HG02885 (cell line): ENCODE data around the gene SLC19A3.
"Not testable (repeated sequence)": the region's sequence is repeated elsewhere in the genome, so short reads cannot be mapped to it uniquely, and the experiment has no call there.

Source experiments
- ATAC-seq: cut with Tn5 transposase; IDR thresholded peaks from one replicate; pipeline ENCODE4 v1.9.1; 2021; ENCODE audit warnings: mild to moderate bottlenecking; ENCODE audit not compliant: unreplicated experiment, poor library complexity

SLC19A3 gene

DNA sequence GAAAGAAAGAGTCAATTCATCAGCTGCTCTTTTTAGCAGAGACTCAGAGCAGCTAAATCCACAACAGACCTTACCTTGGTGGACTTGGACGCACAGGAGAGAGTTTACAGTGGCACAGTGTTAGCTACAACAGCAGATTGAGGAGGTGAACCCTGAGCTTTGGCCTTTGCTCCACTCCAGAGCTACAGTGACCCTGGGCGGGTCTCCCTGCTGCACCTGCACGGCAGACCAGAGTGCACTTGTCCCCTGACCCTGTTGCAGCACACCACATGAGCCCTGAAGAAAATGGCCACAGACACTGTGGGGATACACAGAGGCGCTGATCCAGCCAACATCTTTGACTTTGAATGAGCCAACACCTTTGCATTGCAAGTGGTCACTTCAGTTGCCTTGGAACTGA, 11.0 kb downstream of the SLC19A3 start:
- no peak for ATAC-seq

GRCh38 chr2:227703961-227704360, 13.9 kb downstream of the SLC19A3 start:
- no peak for ATAC-seq

GRCh38 chr2:227703280-227703732, 14.5 kb downstream of the SLC19A3 start:
- no peak for ATAC-seq

DNA sequence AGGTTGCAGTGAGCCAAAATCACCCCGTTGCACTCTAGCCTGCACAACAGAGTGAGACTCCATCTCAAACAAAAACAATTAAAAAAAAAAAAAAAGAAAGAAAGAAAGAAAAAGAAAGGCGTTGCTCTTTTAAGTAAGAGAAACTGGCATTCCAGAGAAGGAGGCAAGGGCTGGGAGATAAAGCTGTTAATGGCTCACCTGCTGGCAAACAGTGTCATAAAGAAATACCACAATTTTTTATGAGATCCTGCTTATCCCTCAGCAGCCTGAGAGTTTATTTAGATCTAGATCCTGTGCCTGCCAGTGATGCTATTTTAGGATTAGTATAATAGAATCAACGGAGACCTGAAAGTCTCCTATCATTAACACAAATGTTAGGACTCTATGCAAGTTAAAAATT, 16.3 kb downstream of the SLC19A3 start:
- ATAC-seq, result no peak

DNA sequence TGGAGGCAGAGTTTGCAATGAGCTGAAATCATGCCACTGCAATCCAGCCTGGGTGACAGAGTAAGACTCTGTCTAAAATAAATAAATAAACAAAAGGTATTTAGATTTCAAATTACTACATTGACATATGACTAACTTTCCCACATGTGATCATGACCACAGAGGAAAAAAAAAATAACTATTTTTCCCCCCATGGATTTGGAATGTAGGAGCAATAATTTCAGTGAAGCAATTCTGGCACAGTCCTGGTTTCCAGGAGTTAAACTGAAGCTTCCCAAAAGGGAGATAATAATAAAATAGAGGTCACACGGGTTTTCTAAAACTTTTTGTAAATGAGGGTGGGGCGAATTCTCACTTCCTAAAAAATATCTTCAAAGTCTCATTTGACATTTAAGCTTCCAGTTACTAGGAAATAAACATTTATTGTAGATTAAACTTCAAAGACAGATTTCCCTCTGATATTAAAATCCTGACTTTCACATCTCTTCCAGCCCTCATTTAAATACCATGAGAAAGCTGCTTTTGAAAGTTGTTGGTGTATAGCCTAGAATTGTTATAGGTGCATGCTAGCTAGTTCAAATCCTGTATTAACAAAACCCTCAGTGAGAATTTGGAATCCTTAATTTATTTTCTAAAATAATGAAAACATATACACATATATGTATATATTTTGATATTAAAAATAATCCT, 20.7 kb downstream of the SLC19A3 start:
- ATAC-seq, result no peak

DNA sequence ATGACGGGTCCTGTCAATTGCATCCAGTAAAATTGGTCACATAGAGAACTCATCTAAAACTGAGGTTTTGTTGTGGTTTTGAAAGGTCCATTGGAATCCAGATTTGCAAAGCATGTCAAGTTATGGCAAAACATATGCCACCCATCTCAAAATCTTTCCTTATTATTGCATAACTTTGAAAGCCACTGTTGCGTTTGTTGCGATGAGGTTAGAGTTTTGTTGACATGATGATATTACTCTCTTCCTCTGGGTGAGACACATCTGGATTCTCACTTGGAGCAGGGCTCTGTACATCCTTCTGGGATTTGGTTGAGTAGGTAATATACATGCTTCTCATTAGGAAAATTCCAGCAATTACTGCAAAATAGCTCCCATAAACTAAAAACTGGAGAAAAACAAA, 30.6 kb downstream of the SLC19A3 start:
- no peak for ATAC-seq

DNA sequence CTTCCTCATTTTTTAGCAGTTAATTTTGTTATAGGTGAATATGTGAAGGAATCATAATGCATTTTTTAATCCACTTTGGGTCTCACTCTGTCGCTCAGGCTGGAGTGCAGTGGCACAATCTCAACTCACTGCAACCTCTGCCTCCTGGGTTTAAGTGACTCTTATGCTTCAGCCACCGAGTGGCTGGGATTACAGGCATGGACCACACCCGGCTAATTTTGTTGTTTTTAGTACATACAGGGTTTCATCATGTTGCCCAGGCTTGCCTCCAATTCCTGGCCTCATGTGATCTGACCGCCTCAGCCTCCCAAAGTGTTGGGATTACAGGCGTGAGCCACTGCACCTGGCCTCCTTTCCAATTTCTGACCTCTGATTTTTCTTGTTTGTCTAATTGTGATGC, 33.6 kb downstream of the SLC19A3 start:
- no peak for ATAC-seq

- no peak for ATAC-seq
Observed at GRCh38 chr2:227677928-227678327, 39.9 kb downstream of the SLC19A3 start.

- ATAC-seq, result no peak
Observed at GRCh38 chr2:227674485-227674884, 43.3 kb downstream of the SLC19A3 start.

GRCh38 chr2:227673620-227674019, 44.2 kb downstream of the SLC19A3 start:
- not testable (repeated sequence) for ATAC-seq

DNA sequence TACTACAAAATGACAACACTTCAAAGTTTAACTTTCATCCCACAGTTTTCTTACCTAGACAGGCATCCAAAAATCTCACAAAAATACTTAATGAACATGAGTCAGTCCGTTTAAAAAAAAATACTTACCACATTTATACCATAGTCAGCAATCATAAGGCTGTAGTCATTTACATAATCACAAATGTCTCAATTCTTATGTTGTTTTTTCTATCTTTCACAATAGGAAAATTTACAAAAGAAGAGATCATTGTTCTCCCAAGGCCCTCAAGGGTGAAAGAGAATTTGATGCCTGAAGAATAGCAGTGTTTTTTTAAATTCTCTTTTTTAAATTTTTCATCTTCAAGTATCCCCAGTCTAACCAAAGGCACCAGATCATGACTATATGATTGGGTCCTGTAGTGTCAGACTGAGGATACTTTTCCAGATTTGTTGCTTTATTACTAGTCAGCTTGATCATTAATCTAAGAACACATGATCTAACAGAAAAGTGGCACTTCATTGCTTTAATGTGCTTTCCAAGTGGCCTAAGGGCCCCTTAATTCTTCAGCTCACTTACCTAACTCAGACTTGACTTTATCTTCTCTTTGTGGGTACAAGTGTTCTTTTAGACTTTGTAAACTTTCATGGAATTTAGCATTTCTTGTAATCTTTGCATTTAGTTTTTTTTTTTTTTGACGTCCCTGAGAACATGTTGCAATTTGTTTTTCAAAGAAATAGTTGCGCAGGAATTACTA, 46.5 kb downstream of the SLC19A3 start:
- no peak for ATAC-seq

DNA sequence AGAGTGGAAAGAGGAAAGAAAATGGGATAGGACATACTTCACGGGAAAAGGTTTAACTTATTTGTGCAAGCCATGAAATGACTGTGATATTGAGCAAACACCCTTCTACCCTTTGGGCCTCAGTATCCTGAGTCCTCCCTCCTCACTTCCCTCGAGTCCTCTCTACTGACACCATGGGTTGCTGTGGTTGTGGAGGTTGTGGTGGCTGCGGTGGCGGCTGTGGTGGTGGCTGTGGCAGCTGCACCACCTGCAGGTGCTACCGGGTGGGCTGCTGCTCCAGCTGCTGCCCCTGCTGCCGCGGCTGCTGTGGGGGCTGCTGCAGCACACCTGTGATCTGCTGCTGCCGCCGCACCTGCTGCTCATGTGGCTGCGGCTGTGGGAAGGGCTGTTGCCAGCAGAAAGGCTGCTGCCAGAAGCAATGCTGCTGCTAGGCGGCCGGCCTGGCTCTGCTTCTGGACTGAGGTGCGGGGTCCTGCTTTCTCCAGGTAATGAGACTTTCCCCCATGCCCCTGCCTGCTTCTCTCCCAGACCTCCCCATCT, 51.1 kb downstream of the SLC19A3 start, which contains the start of gene SCYGR5:
SCYGR5 (plus strand) TSS at position 174 of the 540 bp plus-strand sequence; CDS start at position 174, 0 bp downstream.
- ATAC-seq, result not testable (repeated sequence)

DNA sequence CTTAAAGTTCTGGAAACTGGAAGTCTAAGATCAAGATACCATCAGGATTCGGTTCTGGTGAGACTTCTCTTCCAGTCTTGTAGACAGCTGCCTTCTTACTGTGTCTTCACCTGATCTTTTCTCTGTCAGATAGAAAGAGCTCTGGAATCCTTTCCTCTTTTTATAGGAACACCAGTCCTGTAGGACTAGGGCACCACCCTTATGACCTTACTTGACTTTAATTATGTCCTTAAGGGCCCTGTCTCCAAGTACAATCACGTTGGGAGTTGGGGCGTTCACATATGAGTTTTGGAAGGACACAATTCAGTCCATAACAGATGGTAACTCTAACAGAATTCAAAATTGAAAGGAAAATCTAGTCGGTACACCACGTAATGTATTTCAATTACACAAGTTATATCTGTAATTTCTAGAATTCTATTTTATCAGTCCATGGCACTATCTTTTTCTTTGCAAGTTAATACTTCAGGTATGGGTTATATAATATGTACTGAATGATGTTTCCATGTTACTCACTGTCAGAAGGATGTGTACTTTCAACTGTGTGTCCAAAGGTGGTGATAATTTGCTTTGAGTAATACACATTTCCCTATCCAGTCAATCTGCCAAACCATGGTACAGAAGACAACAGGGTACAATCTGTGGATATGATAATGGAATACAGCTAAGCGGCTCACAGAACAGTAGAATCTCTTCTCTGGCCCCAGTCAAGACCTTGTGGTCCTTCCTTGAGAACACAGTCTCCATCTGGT, 52.5 kb downstream of the SLC19A3 start:
- ATAC-seq, result no peak

GRCh38 chr2:227661827-227662226, 56.0 kb downstream of the SLC19A3 start:
- ATAC-seq, result no peak

DNA sequence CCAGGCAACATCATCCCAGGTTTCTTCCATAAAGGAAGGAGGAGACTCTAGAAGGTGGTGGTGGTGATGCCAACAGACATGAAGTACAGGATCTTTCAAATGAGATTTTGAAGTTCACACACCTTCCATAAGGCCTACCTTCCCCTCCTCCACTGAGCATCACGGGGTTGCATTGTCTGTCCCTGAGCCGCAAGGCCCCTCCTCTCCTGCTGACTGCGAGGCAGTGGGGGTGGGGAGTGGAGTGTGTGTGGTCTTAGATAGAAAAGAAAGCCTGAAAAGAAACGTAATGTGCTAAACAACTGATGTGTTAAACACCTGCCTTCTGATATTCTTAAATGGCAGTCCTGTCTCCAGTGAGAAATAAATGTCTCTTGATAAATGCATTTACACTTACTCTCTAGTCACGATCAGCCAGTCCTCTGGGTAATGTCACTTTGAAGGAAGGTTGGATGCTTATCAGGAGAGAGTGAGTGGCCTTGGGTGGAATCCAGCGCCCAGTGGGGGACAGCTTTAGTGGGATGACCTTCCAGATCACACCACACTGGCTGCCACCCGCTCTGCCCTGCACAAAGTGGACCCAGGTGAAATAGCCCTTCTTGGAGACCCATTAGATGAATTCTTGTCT, 56.7 kb downstream of the SLC19A3 start:
- no peak for ATAC-seq

DNA sequence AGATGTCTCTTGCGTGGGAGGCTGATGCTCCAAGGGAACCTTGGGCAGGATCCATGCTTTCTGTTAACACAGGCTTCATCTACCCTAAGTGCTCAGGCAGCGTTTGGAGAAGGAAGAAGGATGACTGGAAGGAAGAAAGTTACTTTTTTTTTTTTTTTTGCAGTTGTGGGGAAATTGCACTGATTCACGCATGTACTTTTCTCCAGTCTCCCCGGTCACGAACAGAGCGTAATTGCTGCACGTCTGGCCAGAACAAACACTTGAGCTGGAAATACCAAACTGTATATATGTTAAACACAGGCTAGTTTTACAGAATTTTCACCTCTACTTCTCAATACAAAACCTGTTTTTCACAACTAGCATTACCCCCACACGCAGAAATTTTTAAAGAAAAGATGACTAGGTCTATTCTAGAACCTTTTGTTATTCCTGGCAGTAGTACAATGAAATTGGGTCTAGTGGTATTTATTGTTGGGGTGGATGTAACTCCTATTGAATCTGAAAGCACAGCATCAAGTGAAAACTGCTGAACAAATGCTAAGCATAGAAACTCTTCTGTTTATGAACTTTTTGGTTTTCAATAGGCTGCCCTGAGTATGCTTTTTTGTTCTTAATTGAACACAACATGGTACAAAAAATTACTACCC, 60.5 kb downstream of the SLC19A3 start:
- no peak for ATAC-seq

DNA sequence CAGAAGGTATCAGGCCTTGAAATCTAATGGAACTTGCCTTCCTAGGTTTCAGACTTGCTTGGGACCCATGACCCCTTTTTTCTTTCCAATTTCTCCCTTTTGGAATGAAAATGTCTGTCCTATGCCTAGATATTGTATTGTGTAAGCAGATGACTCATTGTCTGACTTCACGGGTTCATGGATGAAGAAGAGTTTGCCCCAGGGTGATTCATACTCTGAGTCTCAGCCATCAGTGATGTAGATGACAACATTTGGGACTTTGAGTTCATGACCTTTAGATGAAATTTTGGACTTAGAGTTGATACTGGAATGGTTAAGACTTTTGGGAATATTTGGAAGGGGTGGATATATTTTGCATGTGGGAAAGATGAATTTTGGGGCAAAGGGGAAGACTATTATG, 62.4 kb downstream of the SLC19A3 start:
- ATAC-seq, result no peak

DNA sequence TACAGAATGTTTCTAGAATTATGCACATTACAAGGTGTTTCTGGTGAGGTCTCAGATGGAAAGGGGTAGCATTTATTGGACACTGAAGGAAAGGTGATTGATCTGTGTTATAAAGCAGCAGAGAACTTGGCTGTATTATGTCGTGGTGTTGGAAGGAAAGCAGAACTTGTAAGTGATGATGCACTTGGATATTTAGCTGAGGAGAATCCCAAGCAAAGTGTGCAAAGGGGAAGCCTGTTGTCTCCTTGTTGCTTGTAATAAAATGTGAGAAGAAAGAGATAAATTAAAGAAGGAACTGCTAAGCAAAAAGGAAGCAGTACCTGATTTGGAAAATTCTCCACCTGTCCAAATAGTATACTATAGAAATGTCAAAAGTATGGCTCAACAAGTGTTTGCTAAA, 63.4 kb downstream of the SLC19A3 start:
- ATAC-seq, result no peak

DNA sequence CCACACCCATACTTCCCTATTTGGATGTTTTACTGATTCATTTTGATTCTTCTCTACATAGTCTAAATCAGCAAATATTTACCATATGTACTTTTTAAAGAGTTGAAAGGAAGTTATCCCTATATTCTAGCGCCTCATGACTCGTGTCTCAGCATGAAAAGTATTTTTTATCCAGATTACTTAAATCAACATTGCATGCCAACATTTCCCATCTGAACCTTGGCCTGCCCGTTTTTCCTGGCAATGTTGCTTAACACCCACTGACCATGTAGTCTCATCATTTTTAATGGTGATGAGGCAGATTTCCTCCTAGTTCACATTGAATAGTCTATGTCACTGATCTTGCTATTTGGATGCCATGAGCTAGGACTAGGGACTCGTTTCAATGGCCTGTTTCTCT, 64.4 kb downstream of the SLC19A3 start:
- ATAC-seq, result no peak

DNA sequence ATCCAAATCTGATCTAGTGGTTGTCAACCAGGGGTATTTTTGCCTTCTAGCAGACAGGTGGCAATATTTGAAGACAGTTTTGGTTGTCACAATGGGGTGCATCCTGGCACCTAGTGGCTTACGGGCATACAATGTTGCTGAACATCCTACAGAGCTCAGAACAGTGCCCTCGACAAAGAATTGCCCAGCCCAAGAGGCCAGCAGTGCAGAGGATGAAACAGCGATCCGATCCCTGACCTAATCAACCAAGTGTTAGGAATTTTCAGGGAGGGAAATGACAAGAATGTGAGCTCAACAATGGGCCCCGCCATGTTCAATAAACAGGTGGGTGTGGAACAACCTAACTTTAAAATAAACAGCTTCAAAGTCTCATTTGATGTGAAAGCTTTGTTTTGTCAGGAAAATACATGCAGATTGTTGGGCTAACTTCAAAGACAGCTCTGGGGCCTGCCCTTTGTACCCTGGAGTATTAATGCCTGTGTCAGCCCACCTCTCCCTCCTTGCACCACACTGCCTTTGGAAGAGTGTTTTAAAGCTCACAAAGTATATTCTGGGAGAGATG, 73.8 kb downstream of the SLC19A3 start:
- ATAC-seq, result no peak
